Left colon (tissue), 2 donors: ENCODE measurements around the gene PGAM2. TPM values are rescaled to one million over a fixed set of nuclear protein-coding genes. Genes with fewer than 3 reads are reported as not detected.

ENCODE experiments used
- ATAC-seq: fragments of 200-7000 bp; cut with Tn5 transposase; one replicate; pipeline ENCODE4 v1.9.1; 2020; ENCODE audit warnings: mild to moderate bottlenecking, moderate library complexity
- DNase-seq, 2 donors: peaks; one replicate each; pipeline ENCODE4 v3.0.0-alpha.2; 2020
- intact Hi-C, 2 donors: fragments of 100-400 bp; cut with DNase I in 1 of 2; cut with micrococcal nuclease in 1 of 2; formaldehyde crosslinking; loops; one replicate each; pipeline versions ENCODE4 v1.11.2 to v1.14.0; 2022; cut with DNase I, micrococcal nuclease
- total RNA-seq, 2 donors: library from RNA; stranded (reverse); fragmentation: NEBNext Ultra II Directional; extraction: Animal tissue kit (Norgen Biotek cat#: 25700); gene quantifications; one replicate each; pipeline ENCODE4 v1.2.1, GENCODE V29; 2021
- donor health status: DM: no; HTN: no; CAD: no.
- donor health status: DM: yes; HTN: yes; CAD: no.

The PGAM2 gene
- total RNA-seq, 2 donors from 2014 or later = 0.58 to 0.64 TPM

GRCh38 chr7:44073664-44074348 is 8.4 kb upstream of the PGAM2 start:
- DNase-seq (peak; percentile 90 to 92), ATAC-seq (peak; percentile 86)
- intact Hi-C loops = no loop called here

- intact Hi-C loops = no loop called here
- ATAC-seq (peak; percentile 18), DNase-seq (peak; percentile 64 to 78)
These were observed 7.2 kb upstream of the PGAM2 start for GRCh38 chr7:44072364-44073231.

GRCh38 chr7:44071726-44072363 is 6.5 kb upstream of the PGAM2 start:
- intact Hi-C loops = no loop called here
- ATAC-seq (peak; percentile 51), DNase-seq (peak in 1 of 2 donors; percentile 43)

GRCh38 chr7:44068054-44068453 is 2.7 kb upstream of the PGAM2 start:
- ATAC-seq = no peak
- intact Hi-C loops = no loop called here

GRCh38 chr7:44067064-44067951 is 1.9 kb upstream of the PGAM2 start:
- DNase-seq (peak in 1 of 2 donors; percentile 15), ATAC-seq (no peak)
- intact Hi-C loops = no loop called here

More at GRCh38 chr7:44068054-44068453, 2.7 kb upstream of the PGAM2 start:
- no peak for DNase-seq

- peak; percentile 1 for ATAC-seq
- DNase-seq = peak in 1 of 2 donors; percentile 16
- intact Hi-C loops = no loop called here
These were observed 1.2 kb upstream of the PGAM2 start for GRCh38 chr7:44066494-44067063.

- intact Hi-C loops = no loop called here
These were observed 719 bp upstream of the PGAM2 start for GRCh38 chr7:44066111-44066460.

GRCh38 chr7:44064791-44065430 is 456 bp downstream of the PGAM2 start:
- intact Hi-C loops = no loop called here
- peak; percentile 40 for ATAC-seq
- DNase-seq = peak in 1 of 2 donors; percentile 23

More at GRCh38 chr7:44066111-44066460, 719 bp upstream of the PGAM2 start:
- DNase-seq (no peak), ATAC-seq (peak; percentile 0)

- peak in 1 of 2 donors; percentile 20 for DNase-seq
- intact Hi-C loops = no loop called here
- ATAC-seq = peak; percentile 7
These were observed 1.3 kb downstream of the PGAM2 start for GRCh38 chr7:44063894-44064651.

GRCh38 chr7:44063547-44063893 is 1.8 kb downstream of the PGAM2 start:
- intact Hi-C loops = no loop called here
- peak in 1 of 2 donors; percentile 15 for DNase-seq
- ATAC-seq = no peak

GRCh38 chr7:44062903-44063295 is 2.5 kb downstream of the PGAM2 start:
- DNase-seq = no peak
- no peak for ATAC-seq
- intact Hi-C loops = no loop called here

GRCh38 chr7:44062180-44062902 is 3.0 kb downstream of the PGAM2 start:
- DNase-seq (peak in 1 of 2 donors; percentile 23), ATAC-seq (no peak)
- intact Hi-C loops = no loop called here

- intact Hi-C loops = no loop called here
- DNase-seq (peak in 1 of 2 donors; percentile 4), ATAC-seq (no peak)
These were observed 3.7 kb downstream of the PGAM2 start for GRCh38 chr7:44061645-44062179.

GRCh38 chr7:44060948-44061644 is 4.3 kb downstream of the PGAM2 start:
- DNase-seq (peak; percentile 2 to 10), ATAC-seq (no peak)
- intact Hi-C loops = no loop called here

- ATAC-seq (no peak), DNase-seq (peak; percentile 2 to 19)
- intact Hi-C loops = no loop called here
These were observed 5.0 kb downstream of the PGAM2 start for GRCh38 chr7:44060091-44060947.
